HepG2 (cell line): ENCODE measurements around the gene LORICRIN. TPM values are rescaled to one million over a fixed set of nuclear protein-coding genes. Genes with fewer than 3 reads are reported as not detected.

Experiments used
- ATAC-seq: fragments of 200-7000 bp; cut with Tn5 transposase; 3 replicates; pipeline ENCODE4 v1.9.1; 2020; ENCODE audit warnings: mild to moderate bottlenecking, moderate library complexity
- BruUV-seq: library from RNA; stranded (reverse); fragments of 400-500 nt; replicated peaks from 2 replicates; lab custom pipeline; 2021; lab: Mats Ljungman, UMichigan
- CTCF ChIA-PET: fragments of 300-600 bp; formaldehyde crosslinking; extraction: SDS; loops from one replicate; lab custom pipeline; 2021; ENCODE audit warnings: low total read pairs, inconsistent platforms, low intra/inter-chr PET ratio; lab: Yijun Ruan, JAX
- POLR2A ChIA-PET: fragments of 350-600 bp; sonication (Branson Sonifier 250); formaldehyde crosslinking; loops from one replicate; lab custom pipeline; 2020; ENCODE audit warnings: antibody characterized with exemption, inconsistent platforms; lab: Yijun Ruan, JAX
- DNase-seq: peaks from one replicate; pipeline ENCODE4 v3.0.0-alpha.2; 2015; ENCODE audit warnings: low spot score
- FAIRE-seq: peaks from 3 replicates; lab custom pipeline; 2011; peaks lifted over from hg19 to GRCh38; lab: Jason Lieb, UNC
- H2AFZ ChIP-seq: one replicate; pipeline ENCODE4 v1.6.1; 2011; ENCODE audit warnings: low read length, inconsistent platforms
- H3K27ac ChIP-seq: fragments of 300-600 bp; 3 replicates; pipeline ENCODE4 v1.8.0; 2011; ENCODE audit warnings: mixed run types, mild to moderate bottlenecking, mixed read lengths, low read length, inconsistent platforms; ENCODE audit not compliant: insufficient read depth; ENCODE audit errors: extremely low read length
- H3K27me3 ChIP-seq, 2 experiments: fragments of 200-600 bp in 1 of 2; 2 replicates in 1 of 2; 3 replicates in 1 of 2; pipeline versions ENCODE4 v1.6.0 to v1.8.0; 2011; ENCODE audit warnings: low read length in 2 of 2, mild to moderate bottlenecking in 2 of 2, moderate library complexity in 2 of 2, inconsistent platforms in 1 of 2; ENCODE audit not compliant: insufficient read depth in 2 of 2, control insufficient read depth in 1 of 2
- H3K36me3 ChIP-seq, 2 experiments: fragments of 200-600 bp in 1 of 2; replicated peaks in 1 of 2; 2 replicates in 1 of 2; 3 replicates in 1 of 2; pipeline versions ENCODE4 v1.5.1 to v1.8.0; 2011; ENCODE audit warnings: low read length in 2 of 2, inconsistent platforms in 1 of 2; ENCODE audit not compliant: insufficient read depth in 2 of 2, control insufficient read depth in 1 of 2
- H3K4me1 ChIP-seq: 2 replicates; pipeline ENCODE4 v1.5.1; 2012; ENCODE audit warnings: low read length, inconsistent platforms; ENCODE audit not compliant: insufficient read depth
- H3K4me2 ChIP-seq: 2 replicates; pipeline ENCODE4 v1.6.0; 2011; ENCODE audit warnings: low read depth, low read length, inconsistent platforms
- H3K4me3 ChIP-seq, 3 experiments: fragments of 200-600 bp in 1 of 3; sonication (generic), shearing (Covaris generic) in 1 of 3; replicated peaks in 1 of 3; 2 replicates each; pipeline ENCODE4 v1.5.1; 2011 to 2016; ENCODE audit warnings: low read length in 3 of 3, inconsistent platforms in 2 of 3, low read depth in 2 of 3, mild to moderate bottlenecking in 2 of 3, control low read depth in 1 of 3, mixed read lengths in 1 of 3; ENCODE audit not compliant: insufficient read depth in 1 of 3
- H3K79me2 ChIP-seq: one replicate; pipeline ENCODE4 v1.6.1; 2011; ENCODE audit warnings: low read length, inconsistent platforms; ENCODE audit not compliant: insufficient read depth
- H3K9ac ChIP-seq: 2 replicates; pipeline ENCODE4 v1.6.0; 2011; ENCODE audit warnings: mild to moderate bottlenecking, low read depth, low read length, inconsistent platforms; ENCODE audit not compliant: insufficient read depth
- H3K9me3 ChIP-seq: 2 replicates; pipeline ENCODE4 v1.5.1; 2012; ENCODE audit warnings: mild to moderate bottlenecking, low read length
- H4K20me1 ChIP-seq: 2 replicates; pipeline ENCODE4 v1.6.0; 2011; ENCODE audit warnings: inconsistent platforms, mild to moderate bottlenecking, low read length, moderate library complexity; ENCODE audit not compliant: insufficient read depth
- HNF4G ChIP-seq, 2 experiments: sonication (generic) in 1 of 2; formaldehyde crosslinking in 1 of 2; IDR thresholded peaks; 2 replicates each; pipeline versions ENCODE4 v1.4.0 to v1.6.1; 2011 to 2020; ENCODE audit warnings: borderline replicate concordance in 2 of 2, low read depth in 2 of 2, mild to moderate bottlenecking in 2 of 2, low read length in 1 of 2, missing genetic modification reagents in 1 of 2, moderate library complexity in 1 of 2
- MAFG ChIP-seq: sonication (generic); formaldehyde crosslinking; IDR thresholded peaks from 2 replicates; pipeline ENCODE4 v1.5.1; 2020; ENCODE audit warnings: mild to moderate bottlenecking, missing genetic modification reagents
- NFYC ChIP-seq: IDR thresholded peaks from 2 replicates; pipeline ENCODE4 v1.6.1; 2016; ENCODE audit warnings: missing genetic modification reagents, missing compliant biosample characterization
- POGK ChIP-seq: sonication (generic); formaldehyde crosslinking; conservative IDR thresholded peaks from 2 replicates; pipeline ENCODE4 v1.8.0; 2022; ENCODE audit warnings: mild to moderate bottlenecking, moderate library complexity, missing genetic modification reagents
- SP4 ChIP-seq: sonication (generic); formaldehyde crosslinking; IDR thresholded peaks from 2 replicates; pipeline ENCODE4 v1.8.1; 2023; ENCODE audit warnings: mild to moderate bottlenecking, missing genetic modification reagents
- TBX2 ChIP-seq: sonication (generic); formaldehyde crosslinking; IDR thresholded peaks from 2 replicates; pipeline ENCODE4 v1.5.0; 2020; ENCODE audit warnings: missing genetic modification reagents, mild to moderate bottlenecking, borderline replicate concordance
- TEAD3 ChIP-seq: optimal IDR thresholded peaks from 2 replicates; pipeline ENCODE3; 2016; ENCODE audit warnings: borderline replicate concordance
- ZFX ChIP-seq: sonication (generic); formaldehyde crosslinking; IDR thresholded peaks from 2 replicates; pipeline ENCODE4 v1.4.0; 2020; ENCODE audit warnings: mild to moderate bottlenecking, low read depth, missing genetic modification reagents, moderate library complexity
- ZNF124 ChIP-seq: sonication (generic); formaldehyde crosslinking; IDR thresholded peaks from 2 replicates; pipeline ENCODE4 v1.4.0; 2020; ENCODE audit warnings: missing genetic modification reagents
- ZNF230 ChIP-seq: sonication (generic); formaldehyde crosslinking; IDR thresholded peaks from 2 replicates; pipeline ENCODE4 v1.4.0; 2020; ENCODE audit warnings: mild to moderate bottlenecking, missing genetic modification reagents
- ZNF274 ChIP-seq: sonication (generic); formaldehyde crosslinking; IDR thresholded peaks from 2 replicates; pipeline ENCODE4 v1.5.1; 2020; ENCODE audit warnings: mild to moderate bottlenecking, missing genetic modification reagents
- ZNF547 ChIP-seq: sonication (generic); formaldehyde crosslinking; IDR thresholded peaks from 2 replicates; pipeline ENCODE4 v1.5.1; 2020; ENCODE audit warnings: mild to moderate bottlenecking, missing genetic modification reagents
- ZNF552 ChIP-seq: sonication (generic); formaldehyde crosslinking; IDR thresholded peaks from 2 replicates; pipeline ENCODE4 v1.9.0; 2022; ENCODE audit warnings: missing genetic modification reagents, mild to moderate bottlenecking, borderline replicate concordance
- ZNF562 ChIP-seq: sonication (generic); formaldehyde crosslinking; IDR thresholded peaks from 2 replicates; pipeline ENCODE4 v1.8.0; 2022; ENCODE audit warnings: missing genetic modification reagents, borderline replicate concordance
- ZNF710 ChIP-seq: sonication (generic); formaldehyde crosslinking; IDR thresholded peaks from 2 replicates; pipeline ENCODE4 v1.5.0; 2020; ENCODE audit warnings: mild to moderate bottlenecking, missing genetic modification reagents, borderline replicate concordance
- ZNF878 ChIP-seq: sonication (generic); formaldehyde crosslinking; IDR thresholded peaks from 2 replicates; pipeline ENCODE4 v1.8.1; 2023; ENCODE audit warnings: mild to moderate bottlenecking, missing genetic modification reagents, moderate library complexity
- WGBS: methylation state at CpG from one replicate; pipeline ENCODE4 v1.1.6; 2017; ENCODE audit warnings: low lambda C conversion rate; 5-methylcytosine and 5-hydroxymethylcytosine counted together
- in situ Hi-C: cut with HindIII; loops from 2 replicates; pipeline ENCODE4 v1.10.0; 2017; ENCODE audit warnings: low pct_unique_long_range_greater_than_20kb; ENCODE audit not compliant: extremely low pct_ligation_motif_present
- intact Hi-C: fragments of 100-400 bp; cut with micrococcal nuclease; formaldehyde crosslinking; loops from one replicate; pipeline ENCODE4 v1.10.0; 2022; ENCODE audit not compliant: unreplicated experiment
- polyA plus RNA-seq, 8 experiments: library from polyadenylated mRNA; depleted of rRNA in 3 of 8; stranded (reverse) in 7 of 8; unstranded in 1 of 8; fragments of >200 nt; fragmentation: Illumina TruSeq in 4 of 8; extraction: Trizol in 4 of 8; gene quantifications; 2 replicates each; pipeline versions ENCODE4 v1.2.1 to v1.2.3, GENCODE V29; 2011 to 2016; ENCODE audit warnings: low read depth in 4 of 8, missing spikeins in 1 of 8, mixed read lengths in 1 of 8; ENCODE audit not compliant: insufficient read depth in 1 of 8
- total RNA-seq, 5 experiments: library from RNA; depleted of rRNA; stranded (reverse); fragments of >200 nt; fragmentation: Illumina TruSeq; extraction: Trizol; gene quantifications; 2 replicates each; pipeline ENCODE4 v1.2.3, GENCODE V29; 2016; ENCODE audit warnings: low read depth in 1 of 5

LORICRIN gene
- total and polyA plus RNA-seq, 2 of the 13 experiments (the other 11 are each of a cell fraction or from before 2014, with no cell fraction given) = not detected

GRCh38 chr1:153246018-153246417 lies 13.5 kb upstream of the LORICRIN start:
- no peak overlapping the region for H3K4me2 ChIP-seq
- H3K9ac ChIP-seq = no peak overlapping the region
- H3K79me2 ChIP-seq = no peaks in the 10 kb centered on the region
- CTCF ChIA-PET = no interaction called here
- H3K4me1 ChIP-seq = no peaks in the 10 kb centered on the region
- POLR2A ChIA-PET = no interaction called here
- WGBS = no CpG with 5 or more reads among the region's 1 CpG
- in situ Hi-C loops = no loop called here
- H3K9me3 ChIP-seq = peaks cover 7% of the 10 kb centered on the region
- no peak for DNase-seq
- no peak overlapping the region for H3K27ac ChIP-seq
- no peak overlapping the region for H2AFZ ChIP-seq
- TF ChIP-seq ZNF230 (CRISPR knock-in tag) (no peak), ZFX (CRISPR knock-in tag) (no peak), MAFG (no peak), ZNF124 (CRISPR knock-in tag) (no peak), HNF4G (IDR thresholded peaks at IDR 0.05; ENCODE audit: borderline replicate concordance, low read depth, low read length) (no peak), HNF4G (CRISPR knock-in tag; IDR thresholded peaks at IDR 0.05; ENCODE audit: borderline replicate concordance, low read depth) (no peak), ZNF562 (no peak), ZNF710 (no peak), ZNF878 (no peak), ZNF547 (CRISPR knock-in tag) (no peak), SP4 (CRISPR knock-in tag) (no peak), TBX2 (no peak), ZNF274 (CRISPR knock-in tag) (no peak), NFYC (CRISPR knock-in tag) (no peak), ZNF552 (CRISPR knock-in tag) (no peak), TEAD3 (CRISPR knock-in tag) (no peak), POGK (CRISPR knock-in tag) (no peak)
- TF ChIP-seq, all 625 proteins: peak for 0
- H3K36me3 ChIP-seq = no peaks in the 10 kb centered on the region
- no peak for ATAC-seq
- intact Hi-C loops = no loop called here
- no peak overlapping the region for H3K4me3 ChIP-seq
- no peaks in the 10 kb centered on the region for H3K27me3 ChIP-seq
- no peaks in the 10 kb centered on the region for H4K20me1 ChIP-seq
- FAIRE-seq = no peak
- no TSS peak for BruUV-seq
